Endothelial cell of umbilical vein (primary cell): ENCODE data around the gene PDHX. TPM values are rescaled to one million over a fixed set of nuclear protein-coding genes. Genes with fewer than 3 reads are reported as not detected.

ENCODE experiments used
- BruUV-seq: library from RNA; stranded (reverse); fragments of 400-500 nt; replicated peaks from 2 replicates; lab custom pipeline; 2021; lab: Mats Ljungman, UMichigan
- CTCF ChIA-PET: fragments of 300-600, 350-600 bp; sonication (Branson Sonifier 250); formaldehyde crosslinking; loops from one replicate; lab custom pipeline; 2021; ENCODE audit warnings: antibody characterized with exemption, inconsistent platforms; lab: Charles Lee
- POLR2A ChIA-PET: fragments of 300-600, 350-600 bp; sonication (Branson Sonifier 250); formaldehyde crosslinking; loops from one replicate; lab custom pipeline; 2021; ENCODE audit warnings: antibody characterized with exemption, inconsistent platforms; lab: Charles Lee
- DNase-seq: peaks from one replicate; pipeline ENCODE4 v3.0.0-alpha.2; 2011; ENCODE audit warnings: low read depth, low spot score
- FAIRE-seq: peaks from 2 replicates; lab custom pipeline; 2011; peaks lifted over from hg19 to GRCh38; lab: Jason Lieb, UNC
- H2AFZ ChIP-seq: 2 replicates; pipeline ENCODE4 v1.6.0; 2012; ENCODE audit warnings: low read depth, low read length, control low read depth, inconsistent platforms
- H3K27ac ChIP-seq: 2 replicates; pipeline ENCODE4 v1.5.1; 2011; ENCODE audit warnings: low read depth, mild to moderate bottlenecking, control low read depth, low read length, moderate library complexity; ENCODE audit not compliant: insufficient read depth
- H3K27me3 ChIP-seq, 2 experiments: 2 replicates each; pipeline versions ENCODE4 v1.6.0 to v1.6.1; 2011; ENCODE audit warnings: low read length in 2 of 2, mixed read lengths in 1 of 2; ENCODE audit not compliant: control insufficient read depth in 2 of 2, insufficient read depth in 2 of 2
- H3K36me3 ChIP-seq, 2 experiments: 2 replicates in 1 of 2; 3 replicates in 1 of 2; pipeline ENCODE4 v1.5.1; 2011; ENCODE audit warnings: low read length in 2 of 2, mild to moderate bottlenecking in 1 of 2, moderate library complexity in 1 of 2; ENCODE audit not compliant: control insufficient read depth in 2 of 2, insufficient read depth in 2 of 2; ENCODE audit errors: extremely low read depth in 1 of 2
- H3K4me1 ChIP-seq: 3 replicates; pipeline ENCODE4 v1.5.1; 2011; ENCODE audit warnings: mild to moderate bottlenecking, low read length; ENCODE audit not compliant: control insufficient read depth, insufficient read depth; ENCODE audit errors: extremely low read depth
- H3K4me2 ChIP-seq: 2 replicates; pipeline ENCODE4 v1.6.1; 2011; ENCODE audit warnings: low read length, control low read depth, mixed read lengths; ENCODE audit not compliant: insufficient read depth
- H3K4me3 ChIP-seq, 3 experiments: fragments of 200-600 bp in 1 of 3; sonication (generic), shearing (Covaris generic) in 1 of 3; replicated peaks in 1 of 3; 2 replicates each; pipeline ENCODE4 v1.5.1; 2011 to 2016; ENCODE audit warnings: control low read depth in 3 of 3, low read length in 3 of 3, mild to moderate bottlenecking in 2 of 3, inconsistent platforms in 1 of 3, low read depth in 1 of 3, moderate library complexity in 1 of 3; ENCODE audit not compliant: insufficient read depth in 1 of 3
- H3K79me2 ChIP-seq: 2 replicates; pipeline ENCODE4 v1.6.0; 2012; ENCODE audit warnings: low read length, inconsistent platforms; ENCODE audit not compliant: control insufficient read depth, insufficient read depth
- H3K9ac ChIP-seq: replicated peaks from 2 replicates; pipeline ENCODE3; 2011; ENCODE audit warnings: low read length, control low read depth; ENCODE audit not compliant: insufficient read depth; ENCODE audit errors: extremely low read depth
- H3K9me1 ChIP-seq: replicated peaks from 3 replicates; pipeline ENCODE4 v1.6.0; 2011; ENCODE audit warnings: mild to moderate bottlenecking, low read length; ENCODE audit not compliant: control insufficient read depth, insufficient read depth; ENCODE audit errors: extremely low read depth
- H3K9me3 ChIP-seq: replicated peaks from 2 replicates; pipeline ENCODE4 v1.5.1; 2012; ENCODE audit warnings: low read length, inconsistent platforms; ENCODE audit not compliant: control insufficient read depth, insufficient read depth
- H4K20me1 ChIP-seq: replicated peaks from 2 replicates; pipeline ENCODE3; 2011; ENCODE audit warnings: mild to moderate bottlenecking, low read length; ENCODE audit not compliant: control insufficient read depth, insufficient read depth; ENCODE audit errors: extremely low read depth
- EZH2 ChIP-seq: IDR thresholded peaks from 2 replicates; pipeline ENCODE4 v1.6.1; 2012; ENCODE audit warnings: borderline replicate concordance, low read depth, mild to moderate bottlenecking, moderate library complexity, low read length, inconsistent platforms; ENCODE audit not compliant: severe bottlenecking
- FOS ChIP-seq: IDR thresholded peaks from 2 replicates; pipeline ENCODE4 v1.6.1; 2011; ENCODE audit warnings: mild to moderate bottlenecking, low read length, moderate library complexity, borderline replicate concordance; ENCODE audit not compliant: insufficient read depth
- GATA2 ChIP-seq: IDR thresholded peaks from 2 replicates; pipeline ENCODE4 v1.7.0; 2011; ENCODE audit warnings: low read depth, mild to moderate bottlenecking, moderate library complexity, mixed read lengths, low read length; ENCODE audit not compliant: insufficient read length, insufficient read depth
- JUN ChIP-seq: IDR thresholded peaks from 2 replicates; pipeline ENCODE4 v1.6.1; 2011; ENCODE audit warnings: borderline replicate concordance, low read depth; ENCODE audit not compliant: insufficient read length, insufficient read depth
- MYC ChIP-seq: IDR thresholded peaks from one replicate; pipeline ENCODE4 v1.6.1; 2011; ENCODE audit warnings: mild to moderate bottlenecking, low read depth, low read length
- POLR2A ChIP-seq: IDR thresholded peaks from 2 replicates; pipeline ENCODE4 v1.6.1; 2012; ENCODE audit warnings: low read depth, mild to moderate bottlenecking, control low read depth, low read length
- POLR2AphosphoS5 ChIP-seq: IDR thresholded peaks from 2 replicates; pipeline ENCODE4 v1.6.1; 2012; ENCODE audit warnings: low read depth, mild to moderate bottlenecking, control low read depth, low read length, moderate library complexity; ENCODE audit not compliant: insufficient read depth
- dilution Hi-C: fragments of 300-500 bp; cut with MboI; formaldehyde crosslinking; loops from one replicate; pipeline ENCODE4 v1.15.0; 2019; ENCODE audit warnings: low sequenced_read_pairs; ENCODE audit not compliant: extremely low pct_ligation_motif_present
- intact Hi-C: fragments of 100-400 bp; cut with micrococcal nuclease; formaldehyde crosslinking; loops from one replicate; pipeline ENCODE4 v1.10.0; 2022
- polyA plus RNA-seq, 4 experiments: library from polyadenylated mRNA; depleted of rRNA in 3 of 4; stranded (reverse) in 3 of 4; unstranded in 1 of 4; fragments of >200 nt; gene quantifications; 2 replicates each; pipeline versions ENCODE4 v1.2.1 to v1.2.3, GENCODE V29; 2011 to 2012; ENCODE audit warnings: missing spikeins in 1 of 4
- total RNA-seq: library from RNA; stranded (reverse); gene quantifications from 2 replicates; pipeline ENCODE4 v1.2.3, GENCODE V29; 2021
- TF ChIP-seq, protein P1 (sequence below), 2 donors: IDR thresholded peaks; 1 replicate in 1 of 2; 2 replicates in 1 of 2; pipeline ENCODE4 v1.5.1; 2011; ENCODE audit warnings: low read length in 2 of 2, mild to moderate bottlenecking in 2 of 2, moderate library complexity in 2 of 2, control low read depth in 1 of 2, inconsistent platforms in 1 of 2, low read depth in 1 of 2; ENCODE audit not compliant: insufficient read depth in 1 of 2; ENCODE audit errors: extremely low read depth in 1 of 2
- TF ChIP-seq, protein P2 (sequence below): IDR thresholded peaks from 2 replicates; pipeline ENCODE4 v1.6.1; 2011; ENCODE audit not compliant: insufficient read depth, insufficient read length

The PDHX gene
- total and polyA plus RNA-seq, 2 donors (not counting 3 experiments of a cell fraction or from before 2014, with no cell fraction given) = 10.5 to 30.5 TPM

DNA sequence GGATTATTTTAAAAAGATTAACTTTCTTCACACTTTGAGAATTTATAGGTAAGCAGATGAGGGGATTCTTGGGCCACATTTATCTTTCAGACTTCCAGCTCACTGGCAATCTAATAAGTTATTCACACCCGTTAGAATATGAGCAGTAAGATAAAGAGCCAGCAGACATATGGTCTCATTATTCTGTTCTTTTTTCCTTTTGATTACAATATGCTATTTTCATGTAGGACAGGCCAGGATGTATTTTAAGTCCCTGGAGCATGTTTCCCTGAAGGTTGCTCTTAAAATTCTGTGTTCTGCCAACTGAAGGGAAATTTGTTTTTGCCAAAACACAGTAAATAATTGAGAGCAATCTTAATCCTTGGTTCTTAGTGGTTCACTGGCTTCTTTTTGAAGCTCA lies 22.2 kb downstream of the PDHX start:
- intact Hi-C loops = no loop called here
- Histone ChIP-seq H3K36me3 (peaks cover 0 to 2% of the 10 kb centered on the region in 2 experiments), H3K4me1 (no peaks in the 10 kb centered on the region), H3K27ac (no peak overlapping the region), H3K4me2 (no peak overlapping the region), H3K9me1 (no peaks in the 10 kb centered on the region), H3K4me3 (no peak overlapping the region), H2AFZ (no peak overlapping the region), H4K20me1 (no peaks in the 10 kb centered on the region), H3K9ac (no peak overlapping the region), H3K9me3 (no peaks in the 10 kb centered on the region), H3K27me3 (no peaks in the 10 kb centered on the region), H3K79me2 (peaks cover 11% of the 10 kb centered on the region)
- no peak for DNase-seq
- dilution Hi-C loops = no loop called here
- TF ChIP-seq MYC = no peak
- no peak for TF ChIP-seq EZH2
- TF ChIP-seq POLR2A = no peak
- TF ChIP-seq FOS = no peak
- TF ChIP-seq, protein P1, sequence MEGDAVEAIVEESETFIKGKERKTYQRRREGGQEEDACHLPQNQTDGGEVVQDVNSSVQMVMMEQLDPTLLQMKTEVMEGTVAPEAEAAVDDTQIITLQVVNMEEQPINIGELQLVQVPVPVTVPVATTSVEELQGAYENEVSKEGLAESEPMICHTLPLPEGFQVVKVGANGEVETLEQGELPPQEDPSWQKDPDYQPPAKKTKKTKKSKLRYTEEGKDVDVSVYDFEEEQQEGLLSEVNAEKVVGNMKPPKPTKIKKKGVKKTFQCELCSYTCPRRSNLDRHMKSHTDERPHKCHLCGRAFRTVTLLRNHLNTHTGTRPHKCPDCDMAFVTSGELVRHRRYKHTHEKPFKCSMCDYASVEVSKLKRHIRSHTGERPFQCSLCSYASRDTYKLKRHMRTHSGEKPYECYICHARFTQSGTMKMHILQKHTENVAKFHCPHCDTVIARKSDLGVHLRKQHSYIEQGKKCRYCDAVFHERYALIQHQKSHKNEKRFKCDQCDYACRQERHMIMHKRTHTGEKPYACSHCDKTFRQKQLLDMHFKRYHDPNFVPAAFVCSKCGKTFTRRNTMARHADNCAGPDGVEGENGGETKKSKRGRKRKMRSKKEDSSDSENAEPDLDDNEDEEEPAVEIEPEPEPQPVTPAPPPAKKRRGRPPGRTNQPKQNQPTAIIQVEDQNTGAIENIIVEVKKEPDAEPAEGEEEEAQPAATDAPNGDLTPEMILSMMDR (IDR thresholded peaks at IDR 0.05; ENCODE audit: extremely low read depth in 1 of 2, insufficient read depth in 1 of 2, low read depth in 1 of 2, low read length in 2 of 2) = no peak
- POLR2A ChIA-PET = no interaction called here
- FAIRE-seq = no peak
- BruUV-seq = no TSS peak
- CTCF ChIA-PET = interaction anchor here (0.5 to 1.5 kb wide), 4 partner anchors 12 to 451 kb away, joined by 3 to 5 read pairs (median 4); no protein-coding TSS in a partner anchor

DNA sequence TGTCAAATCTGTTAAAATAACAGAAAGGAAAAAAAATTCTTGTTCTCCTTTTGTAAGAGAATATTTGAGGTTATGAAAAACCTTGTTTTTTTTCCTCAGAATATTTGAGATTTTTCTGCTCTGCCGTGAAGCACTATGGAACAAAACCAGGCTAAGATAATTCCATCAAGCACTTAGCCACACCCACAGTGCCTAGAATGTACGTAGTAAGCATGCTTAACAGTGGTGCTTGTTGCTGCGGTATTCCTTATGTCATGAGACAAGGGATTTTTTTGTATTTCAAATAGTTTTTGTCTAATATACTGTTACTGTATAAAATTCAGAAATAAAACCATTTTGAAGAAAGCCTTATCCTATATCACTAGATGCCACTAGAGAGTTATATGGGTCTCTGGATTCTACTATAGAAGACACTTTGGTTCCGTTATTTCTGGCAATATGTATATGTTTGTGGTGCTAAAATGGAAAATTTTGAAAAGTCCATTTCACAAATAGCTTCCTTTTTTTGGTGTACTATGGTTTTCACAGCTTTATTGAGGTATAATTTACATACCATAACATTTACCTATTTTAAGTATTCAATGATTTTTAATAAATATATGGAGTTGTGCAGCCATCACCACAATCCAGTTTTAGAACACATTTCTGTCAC lies 23.7 kb downstream of the PDHX start:
- H3K27me3 ChIP-seq = no peaks in the 10 kb centered on the region
- H3K27ac ChIP-seq = no peak overlapping the region
- H3K9me1 ChIP-seq = no peaks in the 10 kb centered on the region
- no peak overlapping the region for H3K4me2 ChIP-seq
- intact Hi-C loops (no loop called here), dilution Hi-C loops (no loop called here)
- DNase-seq (no peak), FAIRE-seq (peak; percentile 66)
- ChIA-PET CTCF (interaction anchor here (1.5 kb wide), 1 partner anchor 449 kb away, joined by 4 read pairs; no protein-coding TSS in a partner anchor), POLR2A (no interaction called here)
- H3K4me1 ChIP-seq = no peaks in the 10 kb centered on the region
- H3K9ac ChIP-seq = no peak overlapping the region
- TF ChIP-seq FOS = no peak
- no peak for TF ChIP-seq MYC
- no peak for TF ChIP-seq POLR2A
- TF ChIP-seq POLR2AphosphoS5 = no peak
- TF ChIP-seq, protein P1 (IDR thresholded peaks at IDR 0.05; ENCODE audit: extremely low read depth in 1 of 2, insufficient read depth in 1 of 2, low read depth in 1 of 2, low read length in 2 of 2) = no peak
- no peak for TF ChIP-seq GATA2
- TF ChIP-seq EZH2 = no peak
- TF ChIP-seq JUN = no peak
- TF ChIP-seq, protein P2, sequence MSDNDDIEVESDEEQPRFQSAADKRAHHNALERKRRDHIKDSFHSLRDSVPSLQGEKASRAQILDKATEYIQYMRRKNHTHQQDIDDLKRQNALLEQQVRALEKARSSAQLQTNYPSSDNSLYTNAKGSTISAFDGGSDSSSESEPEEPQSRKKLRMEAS = no peak
- H3K36me3 ChIP-seq = peaks cover 0 to 2% of the 10 kb centered on the region in 2 experiments
- no peaks in the 10 kb centered on the region for H3K9me3 ChIP-seq
- no TSS peak for BruUV-seq
- H2AFZ ChIP-seq = no peak overlapping the region
- H3K4me3 ChIP-seq = no peak overlapping the region
- H3K79me2 ChIP-seq = peaks cover 13% of the 10 kb centered on the region
- H4K20me1 ChIP-seq = no peaks in the 10 kb centered on the region
